ENCODE results near the gene PLEKHH1.
A peak's percentile ranks its signal among the peaks of the same experiment; 100 is the strongest.

PLEKHH1 gene

DNA sequence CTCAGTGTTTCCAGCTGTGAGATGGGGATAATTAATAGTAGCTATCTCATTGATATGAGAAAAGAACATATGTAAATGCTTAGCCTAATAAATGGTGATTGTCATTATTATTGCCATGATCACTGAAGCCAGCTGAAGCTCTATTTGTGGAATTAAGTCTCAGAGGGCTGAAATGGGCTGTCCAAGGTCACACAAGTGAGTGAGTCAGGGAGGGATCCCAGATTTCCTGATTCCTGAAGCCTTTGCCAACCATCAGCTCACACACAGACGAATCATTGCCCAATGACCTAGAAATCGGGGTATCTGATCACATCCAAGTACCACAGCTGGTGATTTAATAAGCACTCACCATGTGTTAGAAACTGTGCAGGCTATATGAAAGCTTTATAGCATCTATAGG lies 23.0 kb upstream of the PLEKHH1 start:
- no peak for DNase-seq (ENCODE audit: low read depth, low spot score)

- DNase-seq (ENCODE audit: low read depth, low spot score) = no peak
Observed at GRCh38 chr14:67510836-67511235, 22.3 kb upstream of the PLEKHH1 start.

GRCh38 chr14:67512463-67513310 lies 20.4 kb upstream of the PLEKHH1 start:
- no peak for DNase-seq (ENCODE audit: low read depth, low spot score)

GRCh38 chr14:67513631-67514108 lies 19.4 kb upstream of the PLEKHH1 start:
- no peak for DNase-seq (ENCODE audit: low read depth, low spot score)

DNA sequence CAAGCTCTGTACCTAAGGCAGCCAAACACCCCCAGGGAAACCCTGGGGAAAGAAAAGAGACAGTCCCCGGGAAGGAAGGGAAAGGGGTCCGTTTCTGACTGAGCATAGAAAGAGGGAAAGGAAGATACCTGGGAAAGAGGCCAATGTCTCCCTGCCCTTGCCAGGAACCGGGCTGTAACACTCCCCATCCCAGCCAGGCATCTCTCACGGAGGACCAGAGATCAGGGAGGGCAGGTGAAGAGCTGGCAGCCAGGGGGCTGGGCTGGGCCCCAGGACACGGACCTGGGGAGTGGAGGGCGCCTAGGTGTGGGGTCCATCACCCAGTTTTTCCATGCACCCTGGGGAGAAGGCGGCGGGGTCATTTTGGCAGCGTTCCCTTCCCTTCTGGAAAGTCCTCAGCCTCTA lies 18.9 kb upstream of the PLEKHH1 start:
- no peak for DNase-seq (ENCODE audit: low read depth, low spot score)

DNA sequence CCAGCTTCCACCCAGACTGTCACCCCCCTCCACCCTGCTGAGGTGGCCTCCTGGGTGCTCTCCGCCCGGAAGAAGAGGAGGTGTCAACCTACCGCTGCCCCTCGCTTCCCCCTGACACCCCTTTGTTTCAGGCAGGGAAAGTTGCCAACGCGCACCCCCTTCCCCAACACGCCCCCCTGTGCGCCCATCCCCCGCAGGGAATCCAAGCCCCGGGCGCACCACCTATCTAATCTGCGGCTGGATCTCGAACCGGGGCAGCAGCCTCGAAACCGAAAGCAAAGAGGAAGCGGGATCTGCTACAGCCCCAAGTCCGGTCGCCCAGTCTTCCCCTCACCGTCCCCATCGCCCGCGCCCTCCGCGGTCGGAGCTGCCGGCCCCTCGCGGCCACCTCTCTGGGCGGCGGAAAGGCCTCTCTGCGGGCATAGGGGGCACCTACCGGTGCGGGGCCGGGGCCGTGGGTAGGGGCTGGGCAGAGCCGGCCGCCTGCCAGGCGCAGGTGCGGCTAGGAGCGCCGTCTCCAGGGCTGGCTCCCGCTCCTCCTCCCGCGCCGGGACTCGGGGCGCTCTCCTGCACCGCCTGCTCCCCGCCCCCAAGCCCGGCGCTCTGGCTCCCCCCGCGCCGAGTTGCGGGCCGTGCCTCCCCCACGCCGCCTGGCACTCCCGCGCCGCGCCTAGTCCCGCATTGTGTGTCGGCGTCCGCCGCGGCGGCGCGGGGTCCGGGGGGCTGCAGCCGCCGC lies 18.3 kb upstream of the PLEKHH1 start:
- no peak for DNase-seq (ENCODE audit: low read depth, low spot score)

GRCh38 chr14:67515386-67516079 lies 17.6 kb upstream of the PLEKHH1 start:
- DNase-seq (ENCODE audit: low read depth, low spot score) = no peak

- DNase-seq (ENCODE audit: low read depth, low spot score) = no peak
Observed at GRCh38 chr14:67516676-67517075, 16.4 kb upstream of the PLEKHH1 start.

DNA sequence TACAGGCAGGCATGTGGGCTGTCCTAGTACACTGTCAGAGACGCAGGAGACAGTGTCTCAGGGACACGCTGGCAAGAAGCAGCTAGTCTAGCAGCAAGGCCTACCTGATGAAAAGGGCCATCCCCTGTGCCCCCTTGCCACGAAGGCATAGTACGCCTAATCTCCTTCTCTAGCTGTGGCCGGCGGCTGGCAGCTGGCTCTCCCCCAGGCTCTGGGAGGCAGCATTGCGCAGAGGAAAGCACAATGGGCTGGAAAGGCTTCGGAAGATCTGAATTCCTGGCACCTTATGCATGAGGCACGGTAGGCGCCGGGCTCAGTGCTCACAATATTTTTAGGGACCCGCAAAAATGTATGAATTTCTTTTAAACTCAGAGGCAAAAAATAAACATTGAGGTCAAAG lies 16.0 kb upstream of the PLEKHH1 start:
- no peak for DNase-seq (ENCODE audit: low read depth, low spot score)

GRCh38 chr14:67519406-67519805 lies 13.7 kb upstream of the PLEKHH1 start:
- no peak for DNase-seq (ENCODE audit: low read depth, low spot score)

- no peak for DNase-seq (ENCODE audit: low read depth, low spot score)
Observed at GRCh38 chr14:67520482-67520881, 12.6 kb upstream of the PLEKHH1 start.

DNA sequence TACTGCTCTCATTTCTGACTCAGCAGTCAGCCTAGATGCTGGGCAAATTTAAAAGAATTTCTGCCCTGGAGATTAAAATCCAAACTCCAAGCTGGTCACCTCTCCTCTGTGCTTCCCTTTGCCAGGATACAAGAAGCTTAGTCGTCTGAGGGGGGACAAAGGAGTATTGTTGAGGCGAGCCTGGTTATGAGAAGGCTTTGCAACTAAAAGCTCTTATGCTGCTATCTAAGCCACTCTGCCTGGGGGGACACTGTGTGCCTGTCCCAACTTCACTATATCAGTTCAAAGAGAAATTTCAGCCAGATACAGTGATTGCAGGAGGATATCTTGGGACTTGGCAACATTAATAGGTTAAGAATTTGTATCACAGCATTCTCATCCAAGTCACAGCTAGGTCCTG lies 10.8 kb upstream of the PLEKHH1 start:
- DNase-seq (ENCODE audit: low read depth, low spot score) = no peak

GRCh38 chr14:67523764-67524633 lies 9.1 kb upstream of the PLEKHH1 start:
- no peak for DNase-seq (ENCODE audit: low read depth, low spot score)

DNA sequence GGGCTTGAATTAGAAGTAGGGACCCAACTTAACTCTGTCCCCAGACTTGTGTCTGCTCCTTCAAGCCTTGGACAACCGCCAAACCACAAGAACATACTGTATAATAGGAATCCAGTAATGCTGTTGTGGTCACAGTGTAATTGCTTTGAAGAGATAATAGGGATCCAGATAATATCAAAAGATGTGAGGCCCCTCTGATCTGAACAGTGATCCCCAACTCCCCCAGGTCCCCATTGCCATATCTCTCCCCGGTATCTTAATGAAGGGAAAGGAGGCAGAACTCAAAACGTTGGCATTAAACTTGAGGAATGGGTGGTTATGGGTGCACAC lies 8.5 kb upstream of the PLEKHH1 start:
- DNase-seq (ENCODE audit: low read depth, low spot score) = no peak

GRCh38 chr14:67525389-67525788 lies 7.7 kb upstream of the PLEKHH1 start:
- DNase-seq (ENCODE audit: low read depth, low spot score) = no peak

DNA sequence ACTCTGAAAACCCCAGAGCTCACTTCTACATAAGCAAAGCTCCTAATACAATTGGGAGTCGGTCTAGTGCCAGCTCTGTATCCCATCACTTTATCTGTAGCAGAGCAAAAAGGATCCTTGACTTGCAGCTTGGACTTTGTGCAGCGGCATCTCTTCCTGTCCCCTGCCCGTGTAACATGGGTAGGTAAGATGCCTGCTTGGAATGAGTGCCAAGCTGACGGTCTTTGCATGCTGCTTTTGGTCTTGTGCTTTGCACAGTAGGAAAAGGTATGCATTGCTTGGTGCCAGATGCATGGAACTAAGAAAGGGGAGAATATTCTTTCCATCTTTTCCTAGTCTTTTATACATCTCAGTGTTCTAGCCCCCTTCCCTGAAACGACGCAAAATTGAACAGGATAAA lies 6.9 kb upstream of the PLEKHH1 start:
- DNase-seq (ENCODE audit: low read depth, low spot score) = no peak

- peak; percentile 24 for DNase-seq (ENCODE audit: low read depth, low spot score)
Observed at GRCh38 chr14:67526676-67527459, 6.2 kb upstream of the PLEKHH1 start.

DNA sequence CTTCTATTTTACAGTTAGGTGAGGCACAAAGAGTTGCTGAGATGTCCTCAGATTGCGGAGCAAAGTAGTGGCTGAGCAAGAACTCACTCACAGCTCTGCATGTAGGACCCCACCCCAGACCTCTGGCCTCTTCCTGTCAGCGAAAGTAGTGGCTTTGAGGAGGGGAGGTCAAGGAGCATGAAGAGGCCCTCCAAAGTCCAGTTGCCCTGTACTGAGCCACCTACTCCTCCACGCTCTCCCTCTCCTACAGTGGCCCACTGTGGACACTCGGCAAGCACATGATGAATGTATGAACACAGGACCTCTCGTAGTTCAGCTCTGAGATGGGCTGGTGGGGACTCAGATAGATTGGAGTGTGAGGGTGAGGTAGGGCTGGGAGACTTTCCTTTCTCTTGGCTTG lies 5.3 kb upstream of the PLEKHH1 start:
- no peak for DNase-seq (ENCODE audit: low read depth, low spot score)

- no peak for DNase-seq (ENCODE audit: low read depth, low spot score)
Observed at GRCh38 chr14:67528276-67528675, 4.8 kb upstream of the PLEKHH1 start.

Data from brain pericyte (primary cell).